ENCODE data around the gene SLAMF1. TPM values are rescaled to one million over a fixed set of nuclear protein-coding genes. Genes with fewer than 3 reads are reported as not detected.
A peak's percentile ranks its signal among the peaks of the same experiment; 100 is the strongest.

The SLAMF1 gene
- total RNA-seq, 1 donor from 2014 or later = not detected

- no peak for DNase-seq (ENCODE audit: extremely low spot score, unreplicated experiment)
- peak; percentile 70 for TF ChIP-seq CTCF (IDR thresholded peaks at IDR 0.05)
- Mint-ChIP-seq H3K36me3 (ENCODE audit: unreplicated experiment) (no peaks in the 10 kb centered on the region), H3K4me3 (ENCODE audit: unreplicated experiment) (no peak overlapping the region), H3K27me3 (ENCODE audit: unreplicated experiment) (peaks cover 28% of the 10 kb centered on the region), H3K27ac (ENCODE audit: unreplicated experiment) (no peak overlapping the region), H3K4me1 (ENCODE audit: unreplicated experiment) (no peaks in the 10 kb centered on the region), H3K9me3 (ENCODE audit: unreplicated experiment) (no peaks in the 10 kb centered on the region)
These were observed 39.7 kb downstream of the SLAMF1 start for GRCh38 chr1:160607011-160607671.

GRCh38 chr1:160606611-160607010, 40.2 kb downstream of the SLAMF1 start:
- Mint-ChIP-seq H3K4me3 (ENCODE audit: unreplicated experiment) (no peak overlapping the region), H3K36me3 (ENCODE audit: unreplicated experiment) (no peaks in the 10 kb centered on the region), H3K9me3 (ENCODE audit: unreplicated experiment) (peaks cover 3% of the 10 kb centered on the region), H3K27ac (ENCODE audit: unreplicated experiment) (no peak overlapping the region), H3K4me1 (ENCODE audit: unreplicated experiment) (no peaks in the 10 kb centered on the region), H3K27me3 (ENCODE audit: unreplicated experiment) (peaks cover 30% of the 10 kb centered on the region)
- no peak for TF ChIP-seq CTCF (IDR thresholded peaks at IDR 0.05)
- DNase-seq (ENCODE audit: extremely low spot score, unreplicated experiment) = no peak

GRCh38 chr1:160605792-160606479, 40.9 kb downstream of the SLAMF1 start:
- Mint-ChIP-seq H3K36me3 (ENCODE audit: unreplicated experiment) (no peaks in the 10 kb centered on the region), H3K4me3 (ENCODE audit: unreplicated experiment) (no peak overlapping the region), H3K27me3 (ENCODE audit: unreplicated experiment) (peaks cover 25% of the 10 kb centered on the region), H3K9me3 (ENCODE audit: unreplicated experiment) (peaks cover 9% of the 10 kb centered on the region), H3K27ac (ENCODE audit: unreplicated experiment) (no peak overlapping the region), H3K4me1 (ENCODE audit: unreplicated experiment) (no peaks in the 10 kb centered on the region)
- TF ChIP-seq CTCF (IDR thresholded peaks at IDR 0.05) = no peak
- DNase-seq (ENCODE audit: extremely low spot score, unreplicated experiment) = no peak

- peaks cover 9% of the 10 kb centered on the region for H3K9me3 Mint-ChIP-seq (ENCODE audit: unreplicated experiment)
- no peak for DNase-seq (ENCODE audit: extremely low spot score, unreplicated experiment)
- H3K27ac Mint-ChIP-seq (ENCODE audit: unreplicated experiment) = no peak overlapping the region
- TF ChIP-seq CTCF (IDR thresholded peaks at IDR 0.05) = no peak
- H3K4me1 Mint-ChIP-seq (ENCODE audit: unreplicated experiment) = no peaks in the 10 kb centered on the region
- no peak overlapping the region for H3K4me3 Mint-ChIP-seq (ENCODE audit: unreplicated experiment)
- H3K27me3 Mint-ChIP-seq (ENCODE audit: unreplicated experiment) = peaks cover 17% of the 10 kb centered on the region
- H3K36me3 Mint-ChIP-seq (ENCODE audit: unreplicated experiment) = no peaks in the 10 kb centered on the region
These were observed 41.6 kb downstream of the SLAMF1 start for GRCh38 chr1:160605205-160605604.

GRCh38 chr1:160597705-160598104, 49.1 kb downstream of the SLAMF1 start:
- Mint-ChIP-seq H3K36me3 (ENCODE audit: unreplicated experiment) (no peaks in the 10 kb centered on the region), H3K4me3 (ENCODE audit: unreplicated experiment) (no peak overlapping the region), H3K4me1 (ENCODE audit: unreplicated experiment) (no peaks in the 10 kb centered on the region), H3K9me3 (ENCODE audit: unreplicated experiment) (peaks cover 16% of the 10 kb centered on the region), H3K27ac (ENCODE audit: unreplicated experiment) (no peak overlapping the region), H3K27me3 (ENCODE audit: unreplicated experiment) (peaks cover 5% of the 10 kb centered on the region)
- TF ChIP-seq CTCF (IDR thresholded peaks at IDR 0.05) = no peak
- DNase-seq (ENCODE audit: extremely low spot score, unreplicated experiment) = no peak
